Erythroblast (primary cell): ENCODE measurements around the gene SLC17A8.

Source experiments
- GATA1 ChIP-seq: IDR thresholded peaks from 2 replicates; pipeline ENCODE4 v1.6.1; 2011; ENCODE audit warnings: low read depth, mild to moderate bottlenecking, control low read depth, low read length, moderate library complexity
- POLR2A ChIP-seq: IDR thresholded peaks from 2 replicates; pipeline ENCODE4 v1.6.1; 2011; ENCODE audit warnings: mild to moderate bottlenecking, low read length

GRCh38 chr12:100345020-100345767 is 11.7 kb upstream of the SLC17A8 start:
- TF ChIP-seq POLR2A (no peak), GATA1 (no peak)
